B cell (primary cell): ENCODE data around the gene ZSWIM6. TPM values are rescaled to one million over a fixed set of nuclear protein-coding genes. Genes with fewer than 3 reads are reported as not detected.

ENCODE experiments used
- ATAC-seq: fragments of 200-7000 bp; cut with Tn5 transposase; one replicate; pipeline ENCODE4 v1.10.0; 2021; ENCODE audit warnings: low read depth, mild to moderate bottlenecking, moderate number of reproducible peaks, moderate library complexity
- CTCF ChIA-PET: fragments of 350-600 bp; sonication (Branson Sonifier 250); formaldehyde crosslinking; loops from one replicate; lab custom pipeline; 2021; ENCODE audit warnings: antibody characterized with exemption, inconsistent platforms; lab: Charles Lee
- POLR2A ChIA-PET: fragments of 350-600 bp; sonication (Branson Sonifier 250); formaldehyde crosslinking; loops from one replicate; lab custom pipeline; 2021; ENCODE audit warnings: antibody characterized with exemption; lab: Charles Lee
- DNase-seq: peaks from one replicate; pipeline ENCODE4 v3.0.0; 2013
- H2AFZ ChIP-seq: 2 replicates; pipeline ENCODE4 v1.6.1; 2012; ENCODE audit warnings: mild to moderate bottlenecking, low read depth, low read length; ENCODE audit not compliant: insufficient read depth, poor library complexity, severe bottlenecking
- H3K27ac ChIP-seq, 2 donors: 1 replicate in 1 of 2; 2 replicates in 1 of 2; pipeline ENCODE4 v1.5.1; 2012 to 2013; ENCODE audit warnings: low read length in 2 of 2, mild to moderate bottlenecking in 2 of 2, moderate library complexity in 1 of 2
- H3K27me3 ChIP-seq, 4 experiments: fragments of 200-600 bp in 1 of 4; sonication (generic) in 1 of 4; replicated peaks in 1 of 4; 1 replicate in 2 of 4; 2 replicates in 2 of 4; pipeline versions ENCODE4 v1.6.1 to v1.7.0; 2013 to 2016; ENCODE audit warnings: low read length in 3 of 4, mild to moderate bottlenecking in 2 of 4, mixed read lengths in 1 of 4, moderate library complexity in 1 of 4; ENCODE audit not compliant: insufficient read depth in 4 of 4, control insufficient read depth in 3 of 4; ENCODE audit errors: control extremely low read depth in 1 of 4
- H3K36me3 ChIP-seq, 2 experiments: replicated peaks in 1 of 2; 1 replicate in 1 of 2; 2 replicates in 1 of 2; pipeline versions ENCODE4 v1.6.1 to v1.7.1; 2013; ENCODE audit warnings: low read length in 1 of 2; ENCODE audit not compliant: insufficient read depth in 2 of 2, control insufficient read depth in 1 of 2; ENCODE audit errors: control extremely low read depth in 1 of 2, extremely low read depth in 1 of 2
- H3K4me1 ChIP-seq, 2 donors: fragments of 200-600 bp in 1 of 2; sonication (generic) in 1 of 2; 1 replicate in 1 of 2; 2 replicates in 1 of 2; pipeline versions ENCODE4 v1.5.1 to v1.6.1; 2013 to 2017; ENCODE audit warnings: low read length in 2 of 2; ENCODE audit not compliant: control insufficient read depth in 2 of 2, insufficient read depth in 2 of 2
- H3K4me2 ChIP-seq: replicated peaks from 2 replicates; pipeline ENCODE3; 2012; ENCODE audit warnings: mild to moderate bottlenecking, low read depth, low read length; ENCODE audit not compliant: poor library complexity, severe bottlenecking
- H3K4me3 ChIP-seq, 5 experiments: fragments of 200-600 bp in 1 of 5; sonication (generic) in 1 of 5; 1 replicate in 3 of 5; 2 replicates in 2 of 5; pipeline versions ENCODE4 v1.5.1 to v1.7.0; 2011 to 2016; ENCODE audit warnings: low read length in 4 of 5, mild to moderate bottlenecking in 4 of 5, low read depth in 2 of 5, control low read depth in 1 of 5, moderate library complexity in 1 of 5; ENCODE audit not compliant: insufficient read depth in 1 of 5; ENCODE audit errors: control extremely low read depth in 1 of 5, extremely low read depth in 1 of 5
- H3K79me2 ChIP-seq: fragments of 200-600 bp; sonication (generic); one replicate; pipeline ENCODE4 v1.6.0; 2016; ENCODE audit warnings: low read length; ENCODE audit not compliant: control insufficient read depth, insufficient read depth
- H3K9ac ChIP-seq: fragments of 200-600 bp; sonication (generic); 2 replicates; pipeline ENCODE4 v1.6.1; 2017; ENCODE audit warnings: mild to moderate bottlenecking, low read length, moderate library complexity
- H3K9me3 ChIP-seq, 3 donors: one replicate each; pipeline versions ENCODE4 v1.6.1 to v1.7.1; 2013; ENCODE audit warnings: low read length in 2 of 3; ENCODE audit not compliant: control insufficient read depth in 2 of 3, insufficient read depth in 1 of 3; ENCODE audit errors: control extremely low read depth in 1 of 3
- H4K20me1 ChIP-seq: 2 replicates; pipeline ENCODE4 v1.6.0; 2012; ENCODE audit warnings: mild to moderate bottlenecking, low read length; ENCODE audit not compliant: insufficient read depth, control insufficient read depth, poor library complexity, severe bottlenecking
- H3K27ac Mint-ChIP-seq: one replicate; pipeline ENCODE4 v1.8.0; 2021; ENCODE audit warnings: mixed read lengths
- H3K27me3 Mint-ChIP-seq: one replicate; pipeline ENCODE4 v1.8.0; 2021; ENCODE audit warnings: mixed read lengths
- H3K4me1 Mint-ChIP-seq: one replicate; pipeline ENCODE4 v1.8.0; 2021; ENCODE audit warnings: mixed read lengths
- H3K4me3 Mint-ChIP-seq: one replicate; pipeline ENCODE4 v1.8.0; 2021; ENCODE audit warnings: mixed read lengths
- H3K9me3 Mint-ChIP-seq: one replicate; pipeline ENCODE4 v1.8.0; 2022; ENCODE audit warnings: mixed read lengths; ENCODE audit not compliant: insufficient read depth
- CTCF ChIP-seq: fragments of 200-600 bp; IDR thresholded peaks from one replicate; pipeline ENCODE4 v1.8.0; 2022; ENCODE audit warnings: antibody characterized with exemption, mild to moderate bottlenecking
- EZH2 ChIP-seq: IDR thresholded peaks from 2 replicates; pipeline ENCODE4 v1.6.1; 2012; ENCODE audit warnings: borderline replicate concordance, low read depth, mild to moderate bottlenecking, moderate library complexity, low read length; ENCODE audit not compliant: insufficient read depth, poor library complexity, severe bottlenecking
- WGBS: methylation state at CpG from one replicate; pipeline ENCODE4 v1.1.5; 2013; ENCODE audit warnings: missing lambda C conversion rate; ENCODE audit not compliant: insufficient coverage; 5-methylcytosine and 5-hydroxymethylcytosine counted together
- intact Hi-C: fragments of 100-400 bp; cut with micrococcal nuclease; formaldehyde crosslinking; loops from one replicate; pipeline ENCODE4 v1.10.0; 2022
- polyA plus RNA-seq: library from polyadenylated mRNA; depleted of rRNA; stranded (reverse); fragments of >200 nt; gene quantifications from 2 replicates; pipeline ENCODE4 v1.2.3, GENCODE V29; 2012
- total RNA-seq, 2 donors: library from RNA; stranded (reverse); fragments of 120-200 nt in 1 of 2; gene quantifications; 1 replicate in 1 of 2; 2 replicates in 1 of 2; pipeline versions ENCODE4 v1.2.3 to v1.2.4, GENCODE V29; 2013 to 2022

ZSWIM6 gene
- total and polyA plus RNA-seq, 2 donors (not counting 1 experiment from before 2014, with no cell fraction given): 7.9 to 16.4 TPM

DNA sequence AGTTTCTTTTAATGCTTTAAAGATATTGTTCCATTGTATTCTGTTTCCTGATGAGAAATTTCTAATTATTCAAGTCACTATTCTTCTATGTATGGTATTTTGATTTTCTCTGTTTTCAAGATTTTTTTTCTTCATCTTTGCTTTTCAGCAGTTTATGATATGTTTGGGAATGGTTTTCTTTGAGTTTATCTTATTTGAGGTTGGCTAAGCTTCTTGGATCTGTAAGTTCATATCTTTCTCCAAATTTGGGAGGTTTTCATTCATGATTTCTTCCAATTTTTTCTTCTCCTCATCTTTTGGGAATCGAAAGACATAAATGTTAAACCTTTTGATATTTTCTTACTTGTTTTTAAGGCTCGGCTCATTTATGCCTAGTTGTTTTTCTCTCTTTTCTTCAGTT is 184.9 kb downstream of the ZSWIM6 start:
- WGBS: no CpG with 5 or more reads among the region's 2 CpGs
- Mint-ChIP-seq H3K4me3 (no peak overlapping the region), H3K4me1 (peaks cover 8% of the 10 kb centered on the region), H3K27me3 (no peaks in the 10 kb centered on the region), H3K9me3 (peaks cover 13% of the 10 kb centered on the region), H3K27ac (no peak overlapping the region)
- Histone ChIP-seq H3K27ac (no peak overlapping the region), H3K79me2 (peaks cover 5% of the 10 kb centered on the region), H2AFZ (no peak overlapping the region), H3K4me3 (no peak overlapping the region), H4K20me1 (no peaks in the 10 kb centered on the region), H3K9ac (no peak overlapping the region), H3K36me3 (no peaks in the 10 kb centered on the region), H3K27me3 (no peaks in the 10 kb centered on the region), H3K9me3 (no peaks in the 10 kb centered on the region), H3K4me2 (no peak overlapping the region), H3K4me1 (no peaks in the 10 kb centered on the region)
- no peak for DNase-seq
- POLR2A ChIA-PET: no interaction called here
- ATAC-seq: no peak
- no peak for TF ChIP-seq CTCF
- no peak for TF ChIP-seq EZH2
- intact Hi-C loops: no loop called here
- CTCF ChIA-PET: no interaction called here

DNA sequence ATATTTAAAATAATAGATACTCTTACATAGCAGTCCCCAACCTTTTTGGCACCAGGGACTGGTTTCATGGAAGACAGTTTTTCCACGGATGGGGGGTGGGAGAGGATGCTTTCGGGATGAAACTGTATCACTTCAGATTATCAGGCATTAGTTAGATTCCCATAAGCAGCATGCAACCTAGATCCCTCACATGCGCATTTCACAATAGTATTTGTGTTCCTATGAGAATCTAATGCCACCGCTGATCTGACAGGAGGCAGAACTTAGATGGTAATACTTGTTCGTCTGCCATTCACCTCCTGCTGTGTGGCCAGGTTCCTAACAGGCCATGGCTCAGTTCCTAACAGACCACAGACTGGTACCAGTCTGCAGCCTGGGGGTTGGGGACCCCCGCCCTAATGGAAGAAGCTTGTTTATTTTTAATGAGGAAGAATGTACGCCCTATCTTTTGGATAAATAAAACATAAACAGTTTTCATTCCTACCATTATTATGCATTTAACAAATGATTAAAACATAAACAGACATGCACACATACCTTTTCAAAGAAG is 187.7 kb downstream of the ZSWIM6 start:
- no peak overlapping the region for H3K4me3 ChIP-seq
- CTCF ChIA-PET: no interaction called here
- Mint-ChIP-seq H3K27me3 (no peaks in the 10 kb centered on the region), H3K4me3 (no peak overlapping the region), H3K9me3 (peaks cover 11% of the 10 kb centered on the region), H3K27ac (no peak overlapping the region), H3K4me1 (peaks cover 6% of the 10 kb centered on the region)
- intact Hi-C loops: no loop called here
- H3K79me2 ChIP-seq: peaks cover 5% of the 10 kb centered on the region
- ATAC-seq (no peak), DNase-seq (no peak)
- no peak overlapping the region for H3K27ac ChIP-seq
- H3K4me2 ChIP-seq: no peak overlapping the region
- POLR2A ChIA-PET: no interaction called here
- H4K20me1 ChIP-seq: peaks cover 6% of the 10 kb centered on the region
- H2AFZ ChIP-seq: no peak overlapping the region
- no peaks in the 10 kb centered on the region for H3K4me1 ChIP-seq
- H3K36me3 ChIP-seq: peaks cover 0 to 3% of the 10 kb centered on the region in 2 experiments
- no peaks in the 10 kb centered on the region for H3K9me3 ChIP-seq
- TF ChIP-seq CTCF: no peak
- TF ChIP-seq EZH2: no peak
- H3K27me3 ChIP-seq: no peaks in the 10 kb centered on the region
- H3K9ac ChIP-seq: no peak overlapping the region
- 93% methylated on average over 2 of the region's 7 CpGs for WGBS
